Prostate gland (tissue), 2 donors: ENCODE results near the gene ZNF70. TPM values are rescaled to one million over a fixed set of nuclear protein-coding genes. Genes with fewer than 3 reads are reported as not detected.

Experiments
- DNase-seq: peaks from one replicate; pipeline ENCODE4 v3.0.0-alpha.2; 2019; ENCODE audit warnings: low spot score
- H3K27ac ChIP-seq, 2 donors: fragments of 200-600 bp; sonication (generic); 2 replicates each; pipeline ENCODE4 v1.5.1; 2017 to 2019
- H3K27me3 ChIP-seq: fragments of 200-600 bp; sonication (generic); replicated peaks from 2 replicates; pipeline ENCODE4 v1.5.1; 2019; ENCODE audit not compliant: insufficient read depth
- H3K36me3 ChIP-seq, 2 donors: fragments of 200-600 bp; sonication (generic); 1 replicate in 1 of 2; 2 replicates in 1 of 2; pipeline versions ENCODE4 v1.5.1 to v1.8.1; 2017 to 2019
- H3K4me1 ChIP-seq: fragments of 200-600 bp; sonication (generic); replicated peaks from 2 replicates; pipeline ENCODE4 v1.5.1; 2019
- H3K4me3 ChIP-seq, 2 donors: fragments of 200-600 bp; sonication (generic); 2 replicates each; pipeline ENCODE4 v1.5.1; 2017 to 2019
- H3K9me3 ChIP-seq: fragments of 200-600 bp; sonication (generic); 2 replicates; pipeline ENCODE4 v1.5.1; 2017
- CTCF ChIP-seq, 4 experiments: fragments of 200-600 bp in 2 of 4; fragments of 450-650 bp in 2 of 4; sonication (generic) in 2 of 4; IDR thresholded peaks; 1 replicate in 3 of 4; 2 replicates in 1 of 4; pipeline ENCODE4 v1.5.1; 2016 to 2019; ENCODE audit warnings: antibody characterized with exemption in 4 of 4, mild to moderate bottlenecking in 2 of 4, moderate library complexity in 2 of 4
- POLR2A ChIP-seq: fragments of 450-650 bp; IDR thresholded peaks from one replicate; pipeline ENCODE4 v1.6.1; 2016; ENCODE audit warnings: antibody characterized with exemption, mild to moderate bottlenecking
- POLR2AphosphoS5 ChIP-seq: sonication (generic); formaldehyde crosslinking; IDR thresholded peaks from one replicate; pipeline ENCODE4 v1.6.1; 2017; ENCODE audit warnings: antibody characterized with exemption
- WGBS: methylation state at CpG from one replicate; pipeline ENCODE4 v1.1.5; 2018; 5-methylcytosine and 5-hydroxymethylcytosine counted together
- intact Hi-C: fragments of 100-400 bp; cut with DNase I; formaldehyde crosslinking; loops from one replicate; pipeline ENCODE4 v1.14.2; 2022
- total RNA-seq, 2 donors: library from RNA; depleted of rRNA; stranded (reverse); fragments of >200 nt; gene quantifications; one replicate each; pipeline ENCODE4 v1.1.0, GENCODE V29; 2016

ZNF70 gene
- total RNA-seq, 2 donors from 2014 or later, result 5.2 to 8.1 TPM

GRCh38 chr22:23764899-23765881 lies 14.3 kb upstream of the ZNF70 start:
- peaks cover 3% of the 10 kb centered on the region for H3K4me1 ChIP-seq
- no peak for TF ChIP-seq POLR2AphosphoS5
- TF ChIP-seq CTCF (IDR thresholded peaks at IDR 0.05), result no peak
- TF ChIP-seq POLR2A, result no peak
- H3K4me3 ChIP-seq, result no peak overlapping the region
- H3K27me3 ChIP-seq, result no peaks in the 10 kb centered on the region
- intact Hi-C loops, result loop anchor here (5.0 kb wide), 1 partner anchor 223 kb away; no protein-coding TSS in a partner anchor
- H3K36me3 ChIP-seq, result no peaks in the 10 kb centered on the region
- DNase-seq, result no peak
- WGBS, result 86% methylated on average over 9 of the region's 9 CpGs
- H3K9me3 ChIP-seq, result no peaks in the 10 kb centered on the region
- H3K27ac ChIP-seq, result no peak overlapping the region

- peaks cover 3% of the 10 kb centered on the region for H3K4me1 ChIP-seq
- no peak for TF ChIP-seq POLR2AphosphoS5
- TF ChIP-seq POLR2A, result no peak
- TF ChIP-seq CTCF (IDR thresholded peaks at IDR 0.05), result no peak
- no peak overlapping the region for H3K27ac ChIP-seq
- 49% methylated on average over 5 of the region's 7 CpGs for WGBS
- H3K27me3 ChIP-seq, result no peaks in the 10 kb centered on the region
- intact Hi-C loops, result no loop called here
- H3K36me3 ChIP-seq, result no peaks in the 10 kb centered on the region
- no peaks in the 10 kb centered on the region for H3K9me3 ChIP-seq
- no peak for DNase-seq
- no peak overlapping the region for H3K4me3 ChIP-seq
Measured at GRCh38 chr22:23763954-23764353, 13.0 kb upstream of the ZNF70 start.

GRCh38 chr22:23763579-23763945 lies 12.7 kb upstream of the ZNF70 start:
- WGBS, result 14% methylated on average over 16 of the region's 17 CpGs
- Histone ChIP-seq H3K9me3 (no peaks in the 10 kb centered on the region), H3K27ac (no peak overlapping the region), H3K36me3 (no peaks in the 10 kb centered on the region), H3K4me1 (peaks cover 3% of the 10 kb centered on the region), H3K4me3 (no peak overlapping the region), H3K27me3 (no peaks in the 10 kb centered on the region)
- DNase-seq, result no peak
- intact Hi-C loops, result no loop called here
- TF ChIP-seq POLR2A, result no peak
- TF ChIP-seq POLR2AphosphoS5, result no peak
- no peak for TF ChIP-seq CTCF (IDR thresholded peaks at IDR 0.05)

GRCh38 chr22:23762842-23763578 lies 12.1 kb upstream of the ZNF70 start, which contains the start of gene C22orf15:
Gene C22orf15, plus strand, starts transcription at chr22:23762990. Its CDS starts 317 bp downstream, at chr22:23763307.
- H3K36me3 ChIP-seq, result no peaks in the 10 kb centered on the region
- WGBS, result 38% methylated on average over 23 of the region's 23 CpGs
- H3K27me3 ChIP-seq, result no peaks in the 10 kb centered on the region
- H3K27ac ChIP-seq, result no peak within 1 kb of the TSS
- DNase-seq, result no peak
- intact Hi-C loops, result no loop called here
- H3K9me3 ChIP-seq, result no peaks in the 10 kb centered on the region
- H3K4me1 ChIP-seq, result peaks cover 3% of the 10 kb centered on the region
- TF ChIP-seq CTCF (IDR thresholded peaks at IDR 0.05), result no peak
- TF ChIP-seq POLR2A, result no peak
- TF ChIP-seq POLR2AphosphoS5, result no peak
- H3K4me3 ChIP-seq, result no peak within 1 kb of the TSS
